22Rv1 (cell line): Measurements from ENCODE around the gene STAC2.

Experiments
- CTCF ChIP-seq: fragments of 450-650 bp; IDR thresholded peaks from 2 replicates; pipeline ENCODE4 v1.5.1; 2017; ENCODE audit warnings: mild to moderate bottlenecking
- ZFX ChIP-seq: fragments of 450-650 bp; IDR thresholded peaks from 2 replicates; pipeline ENCODE4 v1.6.1; 2017; ENCODE audit warnings: antibody characterized with exemption, borderline replicate concordance

GRCh38 chr17:39186481-39187002 lies 39.2 kb downstream of the STAC2 start:
- TF ChIP-seq CTCF (no peak), ZFX (no peak)
